T47D (cell line): ENCODE measurements around the gene CRACR2A.

Source experiments
- DNase-seq, 2 experiments: peaks; one replicate each; pipeline versions ENCODE4 v3.0.0 to v3.0.0-alpha.2; 2011 to 2012; ENCODE audit warnings: low read depth in 1 of 2, low spot score in 1 of 2
- JUND ChIP-seq: IDR thresholded peaks from 2 replicates; pipeline ENCODE4 v1.6.1; 2012; ENCODE audit warnings: low read depth
- in situ Hi-C: cut with HindIII; loops from 2 replicates; pipeline ENCODE4 v1.10.0; 2016; ENCODE audit warnings: low sequenced_read_pairs, low pct_unique_long_range_greater_than_20kb

The CRACR2A gene

DNA sequence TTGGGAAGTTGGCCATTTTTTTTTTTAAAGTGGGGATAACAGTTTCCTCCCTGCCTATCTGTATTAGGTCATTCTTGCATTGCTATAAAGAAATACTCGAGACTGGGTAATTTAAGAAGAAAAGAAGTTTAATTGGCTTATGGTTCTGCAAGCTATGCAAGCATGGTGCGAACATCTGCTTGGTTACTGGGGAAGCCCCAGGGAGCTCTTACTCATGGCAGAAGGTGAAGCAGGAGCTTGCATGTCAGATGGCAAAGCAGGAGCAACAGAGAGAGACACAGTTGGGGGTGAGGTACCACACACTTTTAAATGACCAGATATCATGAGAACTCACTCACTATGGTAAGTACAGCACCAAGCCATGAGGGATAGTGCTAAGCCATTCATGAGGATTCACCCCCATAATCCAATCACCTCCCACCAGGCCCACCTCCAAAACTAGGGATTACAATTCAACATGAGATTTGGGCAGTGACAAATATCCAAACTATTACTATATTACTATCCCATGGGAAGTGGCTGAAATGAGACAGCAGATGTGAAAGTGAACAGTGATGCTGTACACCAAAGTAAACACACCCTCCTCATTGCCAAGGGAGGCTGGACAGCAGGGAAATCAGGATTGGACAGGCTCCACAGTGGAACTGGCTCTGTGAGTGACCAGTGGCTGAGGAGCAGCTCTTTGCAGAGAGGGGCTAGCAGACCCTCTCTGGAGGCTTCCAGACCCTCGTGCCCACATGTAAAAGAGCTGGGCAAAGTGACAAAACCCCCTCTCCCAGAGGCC is 40.5 kb downstream of the CRACR2A start:
- TF ChIP-seq JUND = no peak
- no peak for DNase-seq
- in situ Hi-C loops = no loop called here

DNA sequence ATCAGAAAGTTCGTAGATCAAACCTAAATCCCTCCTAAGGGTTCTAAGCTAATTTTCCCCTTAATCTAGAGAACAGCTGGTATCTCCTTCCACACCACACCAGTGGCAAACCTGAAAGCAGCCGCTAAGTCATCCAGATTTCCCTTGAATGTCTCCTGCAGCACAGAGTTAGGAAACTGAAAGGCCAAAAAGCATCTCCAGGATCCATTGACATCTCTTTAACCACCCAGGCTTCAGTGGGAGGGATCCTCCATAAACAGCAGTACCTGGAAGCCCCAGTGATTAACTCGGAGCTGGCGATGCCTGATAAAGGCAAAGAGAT is 47.6 kb downstream of the CRACR2A start:
- no peak for DNase-seq
- no peak for TF ChIP-seq JUND
- in situ Hi-C loops = no loop called here

DNA sequence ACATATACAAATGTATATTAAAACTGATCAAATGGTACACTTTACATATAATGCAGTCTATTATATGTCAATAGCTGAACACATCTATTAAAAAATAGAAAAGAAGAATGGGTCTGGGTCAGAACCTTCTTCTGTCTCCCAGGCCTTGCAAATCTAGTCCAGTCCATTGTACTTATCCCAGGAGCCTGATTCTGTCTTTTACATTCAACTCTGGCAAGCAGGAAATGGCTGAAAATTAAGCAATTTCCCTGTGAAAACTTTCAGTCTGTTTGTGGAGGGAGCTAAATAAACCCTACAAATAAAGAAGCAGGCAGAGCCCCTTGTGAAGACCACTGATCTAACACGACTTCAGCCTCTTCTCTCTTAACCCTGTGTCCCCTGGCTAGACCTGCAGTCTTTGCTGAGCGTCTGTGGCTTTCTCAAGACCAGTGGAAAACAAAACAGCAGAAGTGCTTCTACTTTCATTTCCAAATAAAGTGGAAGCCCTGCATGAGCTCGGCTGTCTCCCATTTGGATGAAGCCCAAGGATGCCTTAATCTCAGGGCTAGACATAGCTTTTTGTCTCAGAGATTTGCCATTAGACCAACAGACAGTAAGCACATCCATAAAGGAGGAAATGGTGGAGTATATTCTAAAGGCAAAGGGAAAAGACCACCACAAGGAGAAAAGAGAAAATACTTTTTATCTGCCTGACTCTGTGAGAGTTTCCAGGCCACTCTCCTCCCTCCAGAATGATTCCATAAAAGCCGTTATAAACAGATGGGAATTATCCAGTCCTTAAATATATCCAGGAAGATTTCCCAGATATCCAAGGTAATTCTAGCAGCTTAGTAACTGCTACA is 48.2 kb downstream of the CRACR2A start:
- in situ Hi-C loops = no loop called here
- DNase-seq = no peak
- no peak for TF ChIP-seq JUND

GRCh38 chr12:3700861-3701260 is 52.0 kb downstream of the CRACR2A start:
- no peak for DNase-seq
- TF ChIP-seq JUND = no peak
- in situ Hi-C loops = no loop called here

DNA sequence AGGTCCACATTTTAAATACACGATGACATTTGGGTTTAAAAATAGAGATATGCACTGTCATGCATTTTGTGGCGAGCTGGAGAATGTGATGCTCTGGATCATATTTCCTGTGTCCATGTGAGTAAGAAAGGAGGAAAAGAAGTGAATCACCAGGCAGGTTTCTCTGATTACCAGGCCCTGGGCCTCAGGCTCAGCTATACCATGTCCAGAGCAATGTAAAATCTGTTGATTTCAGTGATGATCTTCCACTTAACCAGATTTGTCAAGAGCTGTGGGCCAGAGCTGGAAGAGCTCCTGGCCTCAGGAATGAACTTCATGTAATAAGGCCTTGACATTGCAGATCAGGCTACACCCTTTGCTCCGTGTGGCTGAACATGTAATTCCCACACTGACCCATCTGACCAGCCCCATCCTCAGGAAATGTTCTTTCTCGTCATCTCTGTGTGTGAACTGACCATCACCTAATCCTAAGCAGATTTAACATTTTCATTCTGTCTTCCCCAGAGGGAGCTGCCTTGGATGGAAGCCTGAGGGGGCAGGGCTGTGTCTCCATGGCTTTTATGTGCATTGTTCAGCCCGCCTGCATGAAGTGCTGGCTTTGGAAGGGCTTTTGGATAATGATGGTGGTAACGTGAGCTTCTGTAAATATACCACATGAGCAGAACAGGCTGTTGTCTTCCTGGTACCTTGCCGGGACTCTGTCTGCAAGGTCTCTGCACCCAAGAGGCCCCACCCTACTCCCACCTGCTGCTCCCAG is 54.5 kb downstream of the CRACR2A start:
- in situ Hi-C loops = no loop called here
- no peak for TF ChIP-seq JUND
- DNase-seq = no peak

DNA sequence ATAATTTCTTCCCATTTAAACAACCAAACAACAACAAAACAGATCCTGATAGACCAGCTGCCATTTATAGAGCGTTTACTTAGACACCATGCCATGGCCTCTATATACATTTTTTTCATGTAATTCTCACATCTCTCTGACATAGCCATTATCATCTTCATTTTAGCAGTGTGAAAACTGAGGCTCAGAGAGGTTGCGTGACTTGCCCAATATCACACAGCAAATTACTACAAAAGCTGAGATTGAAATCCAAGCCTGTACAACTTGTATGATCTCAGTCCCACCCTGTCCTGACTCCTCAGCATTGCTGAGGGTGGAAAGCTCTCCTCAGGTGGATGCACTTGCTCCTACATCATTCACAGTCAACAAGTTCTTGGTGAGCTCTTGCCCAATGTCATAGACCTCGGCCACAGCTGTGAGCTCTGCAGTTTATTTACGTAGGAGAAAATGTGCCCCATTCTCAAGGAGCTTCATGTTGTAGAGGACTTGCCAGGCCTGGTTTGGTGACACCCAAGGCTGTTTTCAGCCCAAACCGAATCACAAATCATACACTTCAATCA is 55.5 kb downstream of the CRACR2A start:
- in situ Hi-C loops = no loop called here
- no peak for TF ChIP-seq JUND
- no peak for DNase-seq

DNA sequence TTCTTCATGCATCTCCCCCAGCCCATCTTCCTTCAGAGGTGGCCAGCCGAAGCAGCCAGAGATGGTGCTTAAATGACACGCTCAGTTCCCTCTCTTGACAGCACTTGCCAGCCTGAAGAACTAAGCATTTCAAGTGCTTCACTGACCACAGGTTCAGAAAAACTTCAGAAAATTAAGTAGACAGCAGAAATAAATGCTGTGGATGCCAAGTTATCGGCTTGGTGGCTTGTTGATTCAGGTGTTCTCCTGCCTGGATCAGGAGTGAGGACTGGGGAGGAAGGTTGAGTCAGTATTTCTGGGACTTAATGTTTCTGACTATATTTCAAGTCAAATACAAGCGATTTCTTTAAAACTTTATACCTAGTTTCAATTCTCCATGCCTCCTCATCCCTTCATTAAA is 58.2 kb downstream of the CRACR2A start:
- no peak for DNase-seq
- no peak for TF ChIP-seq JUND
- in situ Hi-C loops = no loop called here

- no peak for DNase-seq
- in situ Hi-C loops = no loop called here
- no peak for TF ChIP-seq JUND
Measured at GRCh38 chr12:3692616-3693365, 60.1 kb downstream of the CRACR2A start.

DNA sequence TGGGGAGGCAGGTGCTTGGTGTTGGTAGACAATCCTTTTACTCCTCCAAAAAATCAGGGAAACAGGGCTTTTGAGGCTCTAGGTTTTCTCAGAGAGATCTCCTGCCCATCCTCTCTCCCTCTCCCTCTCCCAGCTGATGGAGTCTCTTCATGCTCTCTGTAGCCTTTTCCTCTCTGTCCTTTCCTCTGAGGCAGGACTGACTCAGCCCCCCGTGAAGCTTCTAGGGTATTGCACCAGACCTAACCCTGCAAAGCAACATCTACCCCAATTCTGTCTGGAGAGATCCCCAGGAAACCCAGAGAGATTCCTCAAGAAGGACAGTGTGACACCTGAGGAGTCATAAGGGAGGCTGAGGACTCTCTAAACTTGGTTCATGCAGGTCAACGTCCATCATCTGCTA is 66.4 kb downstream of the CRACR2A start:
- no peak for DNase-seq
- no peak for TF ChIP-seq JUND
- in situ Hi-C loops = no loop called here

DNA sequence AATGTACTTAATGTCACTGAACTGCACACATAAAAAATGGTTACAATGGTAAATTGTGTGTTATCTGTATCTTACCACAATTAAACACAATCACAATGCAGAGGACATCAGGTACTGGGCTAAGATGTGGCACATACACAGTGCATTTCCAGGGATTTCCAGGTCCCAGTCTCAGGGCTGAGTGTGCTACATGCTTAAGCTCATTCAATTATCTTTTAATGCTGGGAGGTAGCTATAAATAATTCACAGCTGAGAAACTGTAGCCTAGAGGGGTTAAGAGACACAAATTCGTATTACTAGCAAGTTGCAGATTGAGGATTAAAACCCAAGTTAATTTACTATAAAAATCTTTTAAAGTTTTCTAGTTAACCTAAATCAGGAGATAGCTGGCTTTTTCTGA is 67.1 kb downstream of the CRACR2A start:
- TF ChIP-seq JUND = no peak
- in situ Hi-C loops = no loop called here
- no peak for DNase-seq

GRCh38 chr12:3684449-3685051 is 68.4 kb downstream of the CRACR2A start:
- DNase-seq = no peak
- TF ChIP-seq JUND = no peak
- in situ Hi-C loops = no loop called here

- TF ChIP-seq JUND = no peak
- in situ Hi-C loops = no loop called here
- no peak for DNase-seq
Measured at GRCh38 chr12:3683670-3684069, 69.2 kb downstream of the CRACR2A start.
